OCI-LY1 (cell line): ENCODE data around the gene IL1R2.

Experiments used
- H2AFZ ChIP-seq: fragments of 200-600 bp; sonication (generic), shearing (Covaris generic); 2 replicates; pipeline ENCODE4 v1.6.0; 2014; ENCODE audit warnings: antibody characterized with exemption, mild to moderate bottlenecking, low read length
- H3F3A ChIP-seq: fragments of 200-600 bp; sonication (generic), shearing (Covaris generic); 2 replicates; pipeline ENCODE4 v1.6.0; 2014; ENCODE audit warnings: mild to moderate bottlenecking, antibody characterized with exemption, low read length, moderate library complexity; ENCODE audit not compliant: insufficient read depth
- H3K27ac ChIP-seq: fragments of 200-600 bp; sonication (generic); 2 replicates; pipeline ENCODE4 v1.5.1; 2014; ENCODE audit warnings: low read length, mixed run types, mild to moderate bottlenecking, low read depth; ENCODE audit not compliant: poor library complexity, severe bottlenecking
- H3K27me3 ChIP-seq: fragments of 200-600 bp; sonication (generic); 2 replicates; pipeline ENCODE4 v1.6.0; 2014; ENCODE audit warnings: antibody characterized with exemption, mild to moderate bottlenecking, low read length, moderate library complexity; ENCODE audit not compliant: insufficient read depth
- H3K36me3 ChIP-seq: fragments of 200-600 bp; sonication (generic); 2 replicates; pipeline ENCODE4 v1.6.1; 2014; ENCODE audit warnings: mild to moderate bottlenecking, antibody characterized with exemption, low read length, moderate library complexity, mixed read lengths; ENCODE audit not compliant: insufficient read depth
- H3K4me1 ChIP-seq: fragments of 200-600 bp; sonication (generic); 2 replicates; pipeline ENCODE4 v1.5.1; 2014; ENCODE audit warnings: mild to moderate bottlenecking, low read length, moderate library complexity; ENCODE audit not compliant: insufficient read depth, severe bottlenecking
- H3K4me2 ChIP-seq: fragments of 200-600 bp; sonication (generic), shearing (Covaris generic); 2 replicates; pipeline ENCODE4 v1.6.1; 2014; ENCODE audit warnings: low read length
- H3K4me3 ChIP-seq: fragments of 200-600 bp; sonication (generic); 2 replicates; pipeline ENCODE4 v1.5.1; 2014; ENCODE audit warnings: low read length, low read depth, mild to moderate bottlenecking, mixed read lengths; ENCODE audit not compliant: poor library complexity, severe bottlenecking
- H3K79me2 ChIP-seq: fragments of 200-600 bp; shearing (Covaris generic); 2 replicates; pipeline ENCODE4 v1.6.1; 2016; ENCODE audit warnings: mixed run types, low read length, mixed read lengths; ENCODE audit not compliant: insufficient read depth
- H3K9ac ChIP-seq: fragments of 200-600 bp; sonication (generic), shearing (Covaris generic); 2 replicates; pipeline ENCODE4 v1.6.1; 2014; ENCODE audit warnings: mild to moderate bottlenecking, low read length, mixed read lengths
- H3K9me2 ChIP-seq: fragments of 200-600 bp; sonication (generic), shearing (Covaris generic); 2 replicates; pipeline ENCODE4 v1.6.1; 2014; ENCODE audit warnings: low read depth, mild to moderate bottlenecking, low read length, mixed read lengths
- H3K9me3 ChIP-seq: fragments of 200-600 bp; shearing (Covaris generic); 2 replicates; pipeline ENCODE4 v1.6.1; 2014; ENCODE audit warnings: low read length, mixed read lengths
- H4K20me1 ChIP-seq: fragments of 200-600 bp; sonication (generic), shearing (Covaris generic); 2 replicates; pipeline ENCODE4 v1.6.0; 2016; ENCODE audit warnings: mild to moderate bottlenecking, low read length; ENCODE audit not compliant: insufficient read depth
- EZH2 ChIP-seq: fragments of 200-600 bp; sonication (generic), shearing (Covaris generic); IDR thresholded peaks from 2 replicates; pipeline ENCODE4 v1.8.0; 2017; ENCODE audit warnings: borderline replicate concordance, mixed run types, mild to moderate bottlenecking, antibody characterized with exemption, low read length, moderate library complexity, mixed read lengths
- TF ChIP-seq, protein P1 (sequence below): fragments of 200-600 bp; sonication (generic), shearing (Covaris generic); IDR thresholded peaks from 2 replicates; pipeline ENCODE4 v1.5.1; 2017; ENCODE audit warnings: mild to moderate bottlenecking, antibody characterized with exemption, low read length, moderate library complexity, mixed read lengths

The IL1R2 gene

DNA sequence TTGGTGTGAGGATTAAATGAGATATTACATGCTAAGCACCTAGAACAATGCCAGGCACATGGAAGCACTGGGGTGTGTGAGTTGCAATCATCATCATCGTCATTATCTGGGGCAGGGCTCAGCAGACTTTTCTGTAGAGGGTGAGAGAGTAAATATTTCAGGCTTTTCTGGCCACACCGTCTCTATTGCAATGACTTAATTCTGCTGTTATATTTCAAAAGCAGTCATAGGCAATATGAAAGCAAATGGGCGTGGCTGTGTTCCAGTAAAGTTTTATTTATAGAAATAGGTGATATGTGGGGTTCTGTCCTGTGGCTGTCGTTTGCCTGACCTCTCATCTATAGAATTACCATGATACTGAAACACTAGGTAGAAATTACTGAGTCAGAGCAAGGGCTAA, 60.6 kb downstream of the IL1R2 start:
- Histone ChIP-seq H3K27me3 (no peaks in the 10 kb centered on the region), H3F3A (no peaks in the 10 kb centered on the region), H3K9me2 (no peaks in the 10 kb centered on the region), H3K4me1 (no peaks in the 10 kb centered on the region), H3K79me2 (no peaks in the 10 kb centered on the region), H4K20me1 (no peaks in the 10 kb centered on the region), H2AFZ (no peak overlapping the region), H3K9ac (no peak overlapping the region), H3K4me2 (no peak overlapping the region), H3K4me3 (no peak overlapping the region), H3K27ac (no peak overlapping the region), H3K9me3 (no peaks in the 10 kb centered on the region), H3K36me3 (no peaks in the 10 kb centered on the region)
- no peak for TF ChIP-seq EZH2
- TF ChIP-seq, protein P1, sequence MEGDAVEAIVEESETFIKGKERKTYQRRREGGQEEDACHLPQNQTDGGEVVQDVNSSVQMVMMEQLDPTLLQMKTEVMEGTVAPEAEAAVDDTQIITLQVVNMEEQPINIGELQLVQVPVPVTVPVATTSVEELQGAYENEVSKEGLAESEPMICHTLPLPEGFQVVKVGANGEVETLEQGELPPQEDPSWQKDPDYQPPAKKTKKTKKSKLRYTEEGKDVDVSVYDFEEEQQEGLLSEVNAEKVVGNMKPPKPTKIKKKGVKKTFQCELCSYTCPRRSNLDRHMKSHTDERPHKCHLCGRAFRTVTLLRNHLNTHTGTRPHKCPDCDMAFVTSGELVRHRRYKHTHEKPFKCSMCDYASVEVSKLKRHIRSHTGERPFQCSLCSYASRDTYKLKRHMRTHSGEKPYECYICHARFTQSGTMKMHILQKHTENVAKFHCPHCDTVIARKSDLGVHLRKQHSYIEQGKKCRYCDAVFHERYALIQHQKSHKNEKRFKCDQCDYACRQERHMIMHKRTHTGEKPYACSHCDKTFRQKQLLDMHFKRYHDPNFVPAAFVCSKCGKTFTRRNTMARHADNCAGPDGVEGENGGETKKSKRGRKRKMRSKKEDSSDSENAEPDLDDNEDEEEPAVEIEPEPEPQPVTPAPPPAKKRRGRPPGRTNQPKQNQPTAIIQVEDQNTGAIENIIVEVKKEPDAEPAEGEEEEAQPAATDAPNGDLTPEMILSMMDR: no peak

DNA sequence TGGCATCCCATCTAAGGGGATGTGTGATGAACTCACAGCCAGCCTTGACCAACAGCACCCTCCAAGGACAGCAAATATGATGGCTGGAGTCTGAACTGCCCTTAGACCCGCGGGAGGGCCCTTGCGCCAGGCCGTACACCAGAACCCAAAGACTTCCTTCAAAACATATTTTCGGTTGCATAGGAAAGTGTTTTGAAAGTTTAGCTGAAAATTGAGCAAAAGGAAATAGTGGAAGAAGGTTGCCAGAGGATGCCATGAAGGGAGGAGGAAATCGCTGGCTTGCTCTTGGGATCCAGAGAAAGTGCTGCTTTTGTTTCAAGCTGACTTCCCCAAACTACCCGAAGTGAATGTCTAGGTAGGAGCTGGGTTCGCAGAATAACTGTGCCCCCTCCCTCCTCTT, 61.3 kb downstream of the IL1R2 start:
- Histone ChIP-seq H3K9ac (no peak overlapping the region), H3K36me3 (no peaks in the 10 kb centered on the region), H3K79me2 (no peaks in the 10 kb centered on the region), H3K9me3 (no peaks in the 10 kb centered on the region), H3F3A (no peaks in the 10 kb centered on the region), H2AFZ (no peak overlapping the region), H3K27ac (no peak overlapping the region), H3K27me3 (no peaks in the 10 kb centered on the region), H3K4me1 (no peaks in the 10 kb centered on the region), H3K9me2 (no peaks in the 10 kb centered on the region), H3K4me2 (no peak overlapping the region), H4K20me1 (no peaks in the 10 kb centered on the region), H3K4me3 (no peak overlapping the region)
- TF ChIP-seq, protein P1: no peak
- TF ChIP-seq EZH2: no peak

DNA sequence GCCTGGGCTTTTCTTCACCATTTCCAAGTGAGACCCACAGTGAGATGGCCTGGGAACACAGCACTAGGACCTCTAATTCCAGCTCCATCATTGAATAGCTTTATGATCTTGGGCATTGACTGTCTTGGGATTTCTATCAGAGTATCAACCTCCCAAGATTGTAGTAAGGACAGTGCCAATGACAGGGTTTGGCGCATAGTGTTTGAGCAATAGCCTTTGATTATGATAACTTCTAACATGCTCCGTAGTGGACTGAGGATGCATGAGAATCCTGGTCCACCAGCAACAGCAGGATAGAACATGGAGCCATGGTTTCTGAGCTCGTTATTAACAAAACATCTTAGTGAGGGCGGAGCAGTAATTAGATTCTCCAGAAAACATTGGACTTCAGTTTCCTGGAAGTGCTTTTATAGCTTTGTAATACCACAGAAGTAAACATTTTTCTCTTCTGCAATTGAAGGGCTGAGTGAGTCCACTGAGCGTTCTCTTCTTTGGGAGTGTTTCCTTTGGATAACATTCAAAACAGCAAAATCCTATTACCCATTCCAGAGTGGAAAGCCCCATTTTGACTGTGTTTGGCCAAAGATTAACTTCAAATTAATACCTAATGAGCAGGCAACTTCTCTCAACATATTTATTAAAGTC, 63.7 kb downstream of the IL1R2 start:
- Histone ChIP-seq H3K9me3 (no peaks in the 10 kb centered on the region), H3F3A (no peaks in the 10 kb centered on the region), H3K36me3 (no peaks in the 10 kb centered on the region), H3K9me2 (no peaks in the 10 kb centered on the region), H3K27ac (no peak overlapping the region), H3K4me2 (no peak overlapping the region), H4K20me1 (no peaks in the 10 kb centered on the region), H3K27me3 (no peaks in the 10 kb centered on the region), H2AFZ (no peak overlapping the region), H3K4me1 (no peaks in the 10 kb centered on the region), H3K79me2 (no peaks in the 10 kb centered on the region), H3K4me3 (no peak overlapping the region), H3K9ac (no peak overlapping the region)
- TF ChIP-seq EZH2: no peak
- TF ChIP-seq, protein P1: no peak
